Progenitor cell of endocrine pancreas (in vitro differentiated cells): ENCODE data around the gene TFDP2. TPM values are rescaled to one million over a fixed set of nuclear protein-coding genes. Genes with fewer than 3 reads are reported as not detected.
"Not testable (repeated sequence)": the region's sequence is repeated elsewhere in the genome, so short reads cannot be mapped to it uniquely, and the experiment has no call there.

ENCODE experiments used
- DNase-seq: peaks from one replicate; pipeline ENCODE4 v3.0.0; 2021; ENCODE audit warnings: low spot score; ENCODE audit not compliant: unreplicated experiment
- H3K27ac Mint-ChIP-seq: 2 replicates; pipeline ENCODE4 v1.8.0; 2021; ENCODE audit warnings: mild to moderate bottlenecking, moderate library complexity, mixed read lengths
- H3K27me3 Mint-ChIP-seq: 2 replicates; pipeline ENCODE4 v1.8.0; 2021; ENCODE audit warnings: mixed read lengths
- H3K36me3 Mint-ChIP-seq: 2 replicates; pipeline ENCODE4 v1.8.0; 2022; ENCODE audit warnings: mixed read lengths; ENCODE audit not compliant: insufficient read depth
- H3K4me1 Mint-ChIP-seq: 2 replicates; pipeline ENCODE4 v1.8.0; 2021; ENCODE audit warnings: low read depth, mixed read lengths
- H3K4me3 Mint-ChIP-seq: 2 replicates; pipeline ENCODE4 v1.8.0; 2021; ENCODE audit warnings: low read depth, mild to moderate bottlenecking, moderate library complexity, mixed read lengths
- H3K9me3 Mint-ChIP-seq: 2 replicates; pipeline ENCODE4 v1.8.0; 2021; ENCODE audit warnings: low read depth, mixed read lengths
- CTCF ChIP-seq: fragments of 200-600 bp; sonication (generic); IDR thresholded peaks from one replicate; pipeline ENCODE4 v1.5.0; 2021; ENCODE audit warnings: antibody characterized with exemption, mild to moderate bottlenecking; ENCODE audit not compliant: unreplicated experiment
- total RNA-seq: library from RNA; stranded (reverse); gene quantifications from 2 replicates; pipeline ENCODE4 v1.2.1, GENCODE V29; 2021

TFDP2 gene
- total RNA-seq, 1 donor from 2014 or later, result 94.4 TPM

DNA sequence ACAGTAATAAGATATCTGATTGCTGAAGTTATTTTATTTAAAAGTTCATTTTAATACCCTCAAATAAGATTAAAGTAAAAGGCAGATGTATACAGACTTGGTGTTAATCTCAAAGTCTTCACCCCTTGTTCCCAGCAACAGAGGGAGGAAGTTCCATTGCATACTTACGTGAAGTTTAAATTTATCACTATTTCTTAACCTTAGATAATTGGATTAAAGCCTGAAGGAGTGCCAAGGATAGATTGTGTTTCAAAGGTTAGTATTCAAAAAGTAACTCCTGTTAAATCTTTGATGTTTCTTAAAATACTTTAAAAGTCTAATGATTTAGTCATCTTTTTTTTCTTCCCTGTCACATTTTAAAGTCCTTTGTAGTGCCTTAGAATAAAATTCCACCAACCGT lies 233.6 kb downstream of the TFDP2 start:
- Mint-ChIP-seq H3K4me1 (no peaks in the 10 kb centered on the region), H3K36me3 (peaks cover 16% of the 10 kb centered on the region), H3K27ac (no peak overlapping the region), H3K27me3 (no peaks in the 10 kb centered on the region), H3K9me3 (peaks cover 7% of the 10 kb centered on the region), H3K4me3 (no peak overlapping the region)
- no peak for TF ChIP-seq CTCF
- DNase-seq, result no peak

- Mint-ChIP-seq H3K36me3 (peaks cover 16% of the 10 kb centered on the region), H3K9me3 (peaks cover 7% of the 10 kb centered on the region), H3K4me3 (no peak overlapping the region), H3K27me3 (no peaks in the 10 kb centered on the region), H3K4me1 (no peaks in the 10 kb centered on the region), H3K27ac (no peak overlapping the region)
- TF ChIP-seq CTCF, result no peak
- no peak for DNase-seq
Observed at GRCh38 chr3:141915016-141915415, 234.3 kb downstream of the TFDP2 start.

GRCh38 chr3:141914311-141914710 lies 235.0 kb downstream of the TFDP2 start:
- Mint-ChIP-seq H3K9me3 (peaks cover 7% of the 10 kb centered on the region), H3K4me3 (no peak overlapping the region), H3K36me3 (peaks cover 20% of the 10 kb centered on the region), H3K27ac (no peak overlapping the region), H3K4me1 (no peaks in the 10 kb centered on the region), H3K27me3 (no peaks in the 10 kb centered on the region)
- no peak for DNase-seq
- no peak for TF ChIP-seq CTCF

DNA sequence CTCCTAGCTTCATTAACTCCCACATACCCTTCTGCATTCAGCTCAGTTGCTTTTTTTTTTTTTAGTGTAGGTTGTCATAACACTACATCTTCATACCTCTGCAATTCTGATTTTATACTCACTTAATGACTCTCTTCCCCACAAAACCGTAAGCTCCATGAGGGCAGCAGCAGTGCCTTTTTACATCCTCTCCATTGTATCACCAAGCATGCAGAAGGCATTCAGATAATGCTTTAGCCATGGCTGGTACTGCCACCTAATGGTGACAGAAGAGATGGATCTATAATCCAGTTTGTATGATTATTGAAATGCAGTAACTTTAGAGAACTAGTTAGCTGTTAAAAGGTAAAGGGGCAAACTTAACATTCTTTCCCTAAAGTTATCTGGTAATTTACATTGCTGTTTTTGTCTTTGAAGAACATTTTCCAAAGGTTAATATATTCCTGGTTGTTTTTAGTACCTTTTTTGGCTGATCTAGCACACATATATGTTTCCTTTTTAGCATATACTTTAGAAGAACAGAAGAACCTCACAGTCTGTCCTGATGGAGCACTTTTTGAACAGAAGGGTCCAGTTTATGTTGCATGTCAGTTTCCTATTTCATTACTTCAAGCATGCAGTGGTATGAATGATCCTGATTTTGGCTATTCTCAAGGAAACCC lies 236.1 kb downstream of the TFDP2 start:
- no peaks in the 10 kb centered on the region for H3K27me3 Mint-ChIP-seq
- H3K36me3 Mint-ChIP-seq, result peaks cover 23% of the 10 kb centered on the region
- no peaks in the 10 kb centered on the region for H3K4me1 Mint-ChIP-seq
- DNase-seq, result no peak
- peaks cover 7% of the 10 kb centered on the region for H3K9me3 Mint-ChIP-seq
- no peak overlapping the region for H3K4me3 Mint-ChIP-seq
- TF ChIP-seq CTCF, result peak; percentile 61
- H3K27ac Mint-ChIP-seq, result no peak overlapping the region

GRCh38 chr3:141909986-141910385 lies 239.4 kb downstream of the TFDP2 start:
- peaks cover 23% of the 10 kb centered on the region for H3K36me3 Mint-ChIP-seq

GRCh38 chr3:141909408-141909807 lies 239.9 kb downstream of the TFDP2 start:
- Mint-ChIP-seq H3K4me1 (no peaks in the 10 kb centered on the region), H3K36me3 (peaks cover 25% of the 10 kb centered on the region)

More at GRCh38 chr3:141909986-141910385, 239.4 kb downstream of the TFDP2 start:
- H3K4me3 Mint-ChIP-seq, H3K27ac Mint-ChIP-seq, H3K27me3 Mint-ChIP-seq, H3K4me1 Mint-ChIP-seq, H3K9me3 Mint-ChIP-seq, DNase-seq: not testable (repeated sequence)

More at GRCh38 chr3:141909408-141909807, 239.9 kb downstream of the TFDP2 start:
- Mint-ChIP-seq H3K9me3 (peaks cover 7% of the 10 kb centered on the region), H3K27ac (no peak overlapping the region), H3K4me3 (no peak overlapping the region), H3K27me3 (no peaks in the 10 kb centered on the region)
- DNase-seq, result no peak
- TF ChIP-seq CTCF, result no peak
